Activated T-cell treated with anti-CD3 and anti-CD28 coated beads, Interleukin-2, amount 50 U/mL, for 24 hours (primary cell): ENCODE data around the gene IQCC.
"Not testable (repeated sequence)": the region's sequence is repeated elsewhere in the genome, so short reads cannot be mapped to it uniquely, and the experiment has no call there.

Experiments used
- DNase-seq: peaks from one replicate; pipeline ENCODE4 v3.0.0-alpha.2; 2020
- H3K27ac Mint-ChIP-seq: 2 replicates; pipeline ENCODE4 v1.8.0; 2020; ENCODE audit warnings: mild to moderate bottlenecking, mixed read lengths
- H3K27me3 Mint-ChIP-seq: 2 replicates; pipeline ENCODE4 v1.8.0; 2020; ENCODE audit warnings: mixed read lengths
- H3K36me3 Mint-ChIP-seq: 2 replicates; pipeline ENCODE4 v1.8.0; 2020; ENCODE audit warnings: low read depth, mixed read lengths
- H3K4me1 Mint-ChIP-seq: 2 replicates; pipeline ENCODE4 v1.8.0; 2020; ENCODE audit warnings: low read depth, mixed read lengths
- H3K4me3 Mint-ChIP-seq: 2 replicates; pipeline ENCODE4 v1.8.0; 2020; ENCODE audit warnings: mild to moderate bottlenecking, moderate library complexity, mixed read lengths
- H3K9me3 Mint-ChIP-seq: 2 replicates; pipeline ENCODE4 v1.8.0; 2020; ENCODE audit warnings: mixed read lengths

Gene IQCC

DNA sequence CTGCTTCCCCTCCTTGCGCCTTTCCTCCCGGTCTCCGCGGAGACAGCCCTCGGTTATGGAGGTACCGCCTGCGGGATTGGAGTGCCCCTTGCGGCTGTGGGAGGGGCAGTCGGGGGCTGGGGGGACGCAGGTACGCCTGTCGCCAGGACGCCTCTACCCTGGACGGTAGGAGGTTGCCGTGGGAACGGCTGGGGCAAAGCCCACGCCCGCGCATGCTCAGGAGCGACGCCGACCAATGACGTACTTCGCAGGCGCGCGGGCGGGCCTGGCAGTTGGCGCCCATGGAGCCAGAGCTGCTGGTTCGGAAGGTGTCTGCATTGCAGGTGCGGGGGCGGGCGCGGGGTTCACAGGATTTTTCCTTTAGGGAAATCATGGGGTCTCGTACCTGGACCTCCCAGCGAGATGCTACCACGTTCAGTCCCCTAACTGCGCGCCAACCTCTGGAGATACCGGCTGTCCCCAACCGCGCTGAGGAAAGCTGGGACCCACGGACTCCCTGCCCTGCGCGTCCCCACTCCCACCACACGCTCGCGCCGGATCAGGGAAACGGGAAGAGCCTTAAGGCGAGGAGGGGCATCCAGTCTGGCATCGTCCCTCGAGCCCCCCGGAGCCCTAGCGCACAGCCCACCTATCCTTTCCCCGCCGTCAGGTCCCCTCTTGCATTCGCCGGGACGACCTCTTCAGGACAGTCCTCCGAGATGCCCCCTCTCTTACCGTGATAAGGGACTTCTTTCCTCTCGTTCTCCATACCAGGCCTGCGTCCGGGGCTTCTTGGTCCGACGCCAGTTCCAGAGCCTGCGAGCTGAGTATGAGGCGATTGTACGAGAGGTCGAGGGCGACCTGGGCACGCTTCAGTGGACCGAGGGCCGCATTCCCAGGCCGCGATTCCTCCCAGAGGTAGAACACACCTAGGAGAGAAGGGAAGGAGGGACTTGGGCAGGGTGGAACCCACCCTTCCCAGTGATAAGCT lies at the start of gene IQCC:
Gene IQCC, plus strand, starts transcription at position 271 of the 970 bp plus-strand sequence. Its CDS starts 11 bp downstream, at position 282.
- Mint-ChIP-seq H3K9me3 (no peaks in the 10 kb centered on the region), H3K27ac (peak within 1 kb of the TSS; percentile 88), H3K27me3 (no peaks in the 10 kb centered on the region), H3K4me1 (peaks cover 46% of the 10 kb centered on the region), H3K4me3 (peak within 1 kb of the TSS; percentile 90), H3K36me3 (peaks cover 33% of the 10 kb centered on the region)
- DNase-seq, result peak; percentile 88

DNA sequence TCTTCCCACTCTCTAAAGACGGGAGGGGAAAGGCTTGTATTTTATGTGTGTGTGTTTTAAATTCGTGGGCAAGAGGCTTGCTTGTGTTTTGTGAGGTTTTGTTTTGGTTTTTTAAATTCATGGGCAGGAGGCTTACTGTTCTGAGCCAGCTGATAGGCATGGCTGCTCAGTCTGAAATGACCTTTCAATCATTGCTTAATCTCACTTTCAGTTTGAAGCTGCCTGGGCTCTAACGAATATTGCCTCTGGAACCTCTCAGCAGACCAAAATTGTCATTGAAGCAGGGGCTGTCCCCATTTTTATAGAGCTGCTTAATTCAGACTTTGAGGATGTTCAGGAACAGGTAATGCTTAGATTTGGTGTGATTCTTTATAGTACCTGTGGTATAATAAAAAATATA lies 46.3 kb upstream of the IQCC start:
- no peaks in the 10 kb centered on the region for H3K27me3 Mint-ChIP-seq
- H3K36me3 Mint-ChIP-seq, result peaks cover 95% of the 10 kb centered on the region
- no peak for DNase-seq
- H3K4me1 Mint-ChIP-seq, result peaks cover 11% of the 10 kb centered on the region
- H3K9me3 Mint-ChIP-seq, result no peaks in the 10 kb centered on the region
- peak overlapping the region; percentile 81 for H3K27ac Mint-ChIP-seq
- no peak overlapping the region for H3K4me3 Mint-ChIP-seq

DNA sequence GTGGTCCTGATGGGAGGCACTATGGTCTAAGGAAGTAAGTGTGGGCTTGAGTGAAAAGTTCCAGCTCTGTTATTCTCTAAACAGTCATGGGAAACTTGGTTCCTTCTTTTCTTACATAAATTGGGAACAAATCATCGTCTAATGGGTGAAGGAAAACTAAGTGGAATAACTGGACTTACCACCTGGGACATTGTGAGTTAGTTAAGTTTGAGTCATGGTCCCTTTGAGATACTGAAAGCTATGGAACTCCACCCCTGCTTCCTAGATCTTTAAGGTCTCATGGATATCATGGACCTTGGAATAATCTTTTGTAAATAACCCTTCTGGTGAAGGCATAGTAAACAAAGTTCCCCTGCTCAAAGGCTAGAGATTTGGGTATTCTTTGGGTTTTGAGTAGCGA lies 42.1 kb upstream of the IQCC start:
- Mint-ChIP-seq H3K4me3 (no peak overlapping the region), H3K36me3 (peaks cover 92% of the 10 kb centered on the region), H3K27ac (no peak overlapping the region)

DNA sequence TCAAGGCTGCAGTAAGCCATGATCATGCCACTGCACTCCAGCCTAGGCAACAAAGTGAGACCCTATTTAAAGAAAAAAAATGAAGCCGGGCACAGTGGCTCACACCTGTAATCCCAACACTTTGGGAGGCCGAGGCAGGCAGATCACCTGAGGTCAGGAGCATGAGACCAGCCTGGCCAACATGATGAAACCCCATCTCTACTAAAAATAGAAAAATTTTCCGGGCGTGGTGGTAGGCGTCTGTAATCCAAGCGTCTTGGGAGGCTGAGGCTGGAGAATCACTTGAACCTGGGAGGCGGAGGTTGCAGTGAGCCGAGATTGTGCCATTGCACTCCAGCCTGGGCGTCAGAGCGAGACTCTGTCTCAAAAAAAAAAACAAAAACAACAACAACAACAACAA lies 39.8 kb upstream of the IQCC start:
- H3K4me1 Mint-ChIP-seq, DNase-seq, H3K9me3 Mint-ChIP-seq, H3K4me3 Mint-ChIP-seq, H3K27ac Mint-ChIP-seq, H3K27me3 Mint-ChIP-seq: not testable (repeated sequence)
- peaks cover 87% of the 10 kb centered on the region for H3K36me3 Mint-ChIP-seq

More for the DNA sequence above, 42.1 kb upstream of the IQCC start:
- Mint-ChIP-seq H3K9me3 (no peaks in the 10 kb centered on the region), H3K27me3 (no peaks in the 10 kb centered on the region), H3K4me1 (peaks cover 10% of the 10 kb centered on the region)
- no peak for DNase-seq

DNA sequence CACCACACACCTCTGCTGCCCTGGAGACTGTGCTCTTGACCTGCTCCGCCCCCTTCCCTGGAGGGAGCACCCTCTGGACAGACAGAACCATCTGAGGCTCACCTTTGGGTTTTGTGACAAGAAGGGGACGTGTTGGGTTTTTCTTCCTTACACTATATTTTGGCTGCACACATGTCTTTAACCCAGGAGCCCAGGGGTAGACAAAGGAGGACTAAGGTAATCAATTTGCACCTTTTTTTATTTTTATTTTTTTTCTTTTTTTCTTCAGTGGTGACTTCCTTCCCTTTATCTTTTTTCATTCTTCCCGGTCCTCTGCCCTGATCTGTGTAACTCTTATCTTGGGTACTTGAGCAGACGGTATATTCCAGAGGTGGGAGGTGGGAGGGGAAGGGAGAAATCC lies 34.5 kb upstream of the IQCC start:
- Mint-ChIP-seq H3K36me3 (peaks cover 82% of the 10 kb centered on the region), H3K4me3 (no peak overlapping the region), H3K27ac (no peak overlapping the region), H3K27me3 (no peaks in the 10 kb centered on the region), H3K4me1 (peaks cover 13% of the 10 kb centered on the region), H3K9me3 (no peaks in the 10 kb centered on the region)
- DNase-seq, result no peak

DNA sequence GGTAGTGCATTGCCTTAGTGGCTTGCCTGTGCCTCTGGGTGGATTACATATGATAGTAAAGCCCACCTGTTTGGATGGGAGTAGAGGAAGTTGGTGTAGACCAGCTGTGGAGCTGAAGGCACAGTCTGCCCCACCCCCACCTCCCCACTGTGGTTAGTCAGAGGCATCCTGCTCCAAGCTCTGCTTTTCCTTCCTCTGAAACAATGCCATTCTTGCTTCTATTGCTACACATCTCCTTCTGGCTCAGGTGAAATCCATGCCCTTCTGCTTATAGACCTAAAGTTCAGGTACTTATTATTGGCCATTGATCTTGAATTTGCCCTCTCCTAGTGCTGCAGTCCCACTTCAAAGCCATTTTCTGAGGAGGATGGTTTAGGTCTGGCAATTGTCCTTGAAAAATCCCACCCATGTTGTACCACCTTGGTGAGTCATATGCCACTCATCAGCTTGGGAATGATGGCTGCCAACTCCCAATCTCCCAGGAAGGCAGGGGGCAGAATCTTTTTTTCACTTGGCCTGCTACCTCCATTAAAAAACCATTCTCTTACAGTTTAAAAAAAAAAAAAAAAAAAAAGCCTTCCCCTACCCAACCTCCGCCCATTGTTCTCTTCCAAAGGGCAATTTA lies 32.7 kb upstream of the IQCC start:
- H3K27me3 Mint-ChIP-seq, result no peaks in the 10 kb centered on the region
- peaks cover 13% of the 10 kb centered on the region for H3K4me1 Mint-ChIP-seq
- DNase-seq, result no peak
- H3K27ac Mint-ChIP-seq, result peak overlapping the region; percentile 65
- peaks cover 76% of the 10 kb centered on the region for H3K36me3 Mint-ChIP-seq
- H3K4me3 Mint-ChIP-seq, result no peak overlapping the region
- H3K9me3 Mint-ChIP-seq, result no peaks in the 10 kb centered on the region

DNA sequence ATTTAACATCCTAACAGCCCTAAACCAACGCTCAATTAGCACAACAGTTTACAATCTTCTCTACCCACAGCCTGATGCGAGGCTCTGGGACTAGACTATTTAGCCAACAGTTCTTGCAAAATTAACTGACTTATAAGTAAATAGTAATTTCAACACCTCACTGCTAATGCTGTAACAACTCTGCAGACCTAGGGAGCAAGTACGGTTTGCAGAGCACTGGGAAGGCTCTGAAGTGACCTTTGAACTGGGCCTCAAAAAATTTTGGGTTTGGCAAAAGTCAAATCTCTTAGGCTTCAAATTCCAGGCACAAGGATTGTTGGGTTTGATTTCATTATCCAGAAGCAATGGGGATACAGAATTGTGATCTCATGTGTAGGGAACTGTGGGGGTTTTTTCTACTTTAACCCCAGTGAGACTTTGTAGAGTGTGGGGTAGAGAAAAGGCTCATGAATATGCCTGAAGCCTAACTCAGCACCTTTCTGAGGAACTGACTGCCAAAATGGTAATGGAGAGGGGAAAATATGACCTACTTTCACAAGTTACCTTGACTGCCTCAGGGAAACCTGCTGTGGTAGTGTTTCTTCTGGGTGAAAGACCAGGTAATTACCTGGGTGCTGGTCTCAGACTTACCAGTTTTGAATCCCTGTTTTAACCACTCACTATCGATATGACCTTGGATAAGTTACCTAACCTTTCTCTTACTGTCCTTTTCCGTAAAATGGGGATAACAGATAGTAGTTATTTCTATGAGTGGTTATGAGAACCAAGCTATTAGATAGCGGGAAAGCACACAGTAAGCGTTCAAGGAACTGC lies 26.9 kb upstream of the IQCC start:
- DNase-seq, result no peak
- Mint-ChIP-seq H3K4me3 (peak overlapping the region; percentile 98), H3K27ac (peak overlapping the region; percentile 99), H3K27me3 (no peaks in the 10 kb centered on the region), H3K4me1 (peaks cover 37% of the 10 kb centered on the region), H3K36me3 (peaks cover 62% of the 10 kb centered on the region), H3K9me3 (no peaks in the 10 kb centered on the region)

DNA sequence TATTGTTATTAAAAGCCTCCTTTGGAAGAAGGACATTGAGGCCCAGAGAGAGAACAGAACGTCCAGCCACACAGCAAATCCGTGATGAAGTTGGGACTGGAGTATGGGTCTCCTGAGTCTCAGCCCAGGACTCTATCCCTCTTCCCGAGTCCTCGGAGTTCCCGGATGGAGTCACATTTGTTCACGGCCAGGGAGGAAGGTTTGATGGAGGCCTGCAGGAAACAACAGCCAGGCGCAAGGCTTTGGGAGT lies 26.4 kb upstream of the IQCC start:
- no peak for DNase-seq
- Mint-ChIP-seq H3K27me3 (no peaks in the 10 kb centered on the region), H3K9me3 (no peaks in the 10 kb centered on the region), H3K4me3 (peak overlapping the region; percentile 98), H3K27ac (peak overlapping the region; percentile 99), H3K4me1 (peaks cover 42% of the 10 kb centered on the region), H3K36me3 (peaks cover 62% of the 10 kb centered on the region)

DNA sequence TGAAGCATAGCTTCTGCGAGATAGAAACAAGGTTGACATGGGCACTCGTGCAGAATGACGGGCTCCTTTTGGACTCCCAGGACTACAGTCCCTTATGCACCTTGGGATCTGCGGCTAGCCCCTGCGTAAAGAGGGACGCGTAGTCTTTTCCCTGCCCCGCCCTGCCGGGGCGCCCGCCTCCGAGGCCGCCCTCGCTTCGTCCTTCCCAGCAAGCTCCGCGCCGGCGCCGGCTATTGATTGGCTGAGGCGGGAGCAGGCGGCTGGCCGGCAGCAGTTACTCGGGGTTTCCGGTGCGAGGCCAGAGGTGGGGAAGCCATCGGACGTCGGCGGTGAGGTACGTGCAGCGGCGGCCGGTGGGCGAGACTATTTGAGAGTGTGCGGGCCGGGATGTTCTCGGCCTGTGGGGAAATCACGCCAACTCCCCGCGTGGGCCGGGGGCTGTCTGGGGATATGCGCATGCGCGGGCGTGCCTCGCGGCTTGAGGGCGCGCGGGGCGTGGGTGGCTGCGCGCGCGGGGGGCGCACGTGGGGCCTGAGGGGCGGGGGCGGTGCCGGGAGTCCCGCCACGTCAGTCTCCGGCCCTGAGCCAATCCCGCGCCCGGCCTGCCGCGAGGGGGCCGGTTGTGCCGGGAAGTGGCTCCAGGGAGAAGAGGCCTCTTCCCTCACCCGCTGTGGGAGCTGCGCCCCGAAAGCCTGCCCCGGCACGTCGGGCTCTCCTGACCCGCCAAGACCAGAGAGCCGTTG lies 25.9 kb upstream of the IQCC start, which contains the start of gene TXLNA:
Gene TXLNA, plus strand, starts transcription at position 233 of the 743 bp plus-strand sequence. CDS start 671 bp downstream, outside the sequence.
- Mint-ChIP-seq H3K27me3 (no peaks in the 10 kb centered on the region), H3K4me3 (peak within 1 kb of the TSS; percentile 98), H3K36me3 (peaks cover 62% of the 10 kb centered on the region), H3K27ac (peak within 1 kb of the TSS; percentile 99), H3K4me1 (peaks cover 47% of the 10 kb centered on the region), H3K9me3 (no peaks in the 10 kb centered on the region)
- DNase-seq, result peak; percentile 94

DNA sequence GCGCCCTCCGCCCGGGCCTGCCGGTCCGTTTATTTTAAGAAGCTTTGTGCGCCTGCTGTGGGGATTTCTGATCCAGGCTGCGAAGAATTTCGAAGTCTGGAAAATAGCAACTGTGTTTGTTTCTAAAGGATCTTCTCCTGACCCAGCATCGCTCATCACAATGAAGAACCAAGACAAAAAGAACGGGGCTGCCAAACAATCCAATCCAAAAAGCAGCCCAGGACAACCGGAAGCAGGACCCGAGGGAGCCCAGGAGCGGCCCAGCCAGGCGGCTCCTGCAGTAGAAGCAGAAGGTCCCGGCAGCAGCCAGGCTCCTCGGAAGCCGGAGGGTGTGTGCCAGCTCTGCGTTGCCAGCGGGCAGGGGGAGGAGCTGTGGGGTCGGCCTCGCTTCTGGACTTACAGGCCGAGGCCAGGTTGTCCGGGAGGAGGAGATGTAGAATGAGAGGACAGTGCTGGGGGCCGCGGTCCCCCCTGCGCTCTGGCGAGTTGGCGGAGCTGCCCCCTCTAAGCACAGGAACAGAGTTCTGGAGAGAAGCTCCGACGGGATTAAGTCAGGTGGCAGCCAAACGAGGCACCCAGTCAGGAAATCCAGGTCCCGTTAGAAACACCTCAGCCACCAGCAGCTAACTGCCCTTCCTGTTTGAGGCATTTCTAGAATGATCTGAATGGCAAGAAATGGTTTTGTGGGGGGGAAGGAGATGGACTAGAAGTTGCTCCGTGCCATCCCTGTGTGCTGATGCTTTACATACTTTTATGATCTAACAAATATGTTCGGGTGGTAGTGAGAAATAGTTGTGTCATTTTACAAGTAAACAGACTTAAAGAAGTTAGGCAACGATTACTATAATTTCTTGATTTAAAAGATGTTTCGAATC lies 25.0 kb upstream of the IQCC start:
- H3K4me1 Mint-ChIP-seq, result peaks cover 52% of the 10 kb centered on the region
- H3K36me3 Mint-ChIP-seq, result peaks cover 62% of the 10 kb centered on the region
- peak overlapping the region; percentile 99 for H3K27ac Mint-ChIP-seq
- peak; percentile 60 for DNase-seq
- H3K27me3 Mint-ChIP-seq, result no peaks in the 10 kb centered on the region
- H3K9me3 Mint-ChIP-seq, result no peaks in the 10 kb centered on the region
- peak overlapping the region; percentile 98 for H3K4me3 Mint-ChIP-seq

DNA sequence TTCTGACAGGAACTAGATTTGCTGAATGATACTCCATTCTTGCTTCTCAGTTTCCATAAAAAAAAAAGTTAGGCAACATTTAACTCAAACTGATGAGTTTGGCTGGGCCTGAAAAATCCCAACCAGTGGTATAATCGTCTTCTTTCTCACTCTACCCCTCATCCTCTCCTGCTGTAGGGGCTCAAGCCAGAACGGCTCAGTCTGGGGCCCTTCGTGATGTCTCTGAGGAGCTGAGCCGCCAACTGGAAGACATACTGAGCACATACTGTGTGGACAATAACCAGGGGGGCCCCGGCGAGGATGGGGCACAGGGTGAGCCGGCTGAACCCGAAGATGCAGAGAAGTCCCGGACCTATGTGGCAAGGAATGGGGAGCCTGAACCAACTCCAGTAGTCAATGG lies 24.4 kb upstream of the IQCC start:
- H3K4me1 Mint-ChIP-seq, result peaks cover 54% of the 10 kb centered on the region
- H3K4me3 Mint-ChIP-seq, result peak overlapping the region; percentile 98
- H3K27ac Mint-ChIP-seq, result peak overlapping the region; percentile 99
- peaks cover 68% of the 10 kb centered on the region for H3K36me3 Mint-ChIP-seq
- no peaks in the 10 kb centered on the region for H3K27me3 Mint-ChIP-seq
- DNase-seq, result no peak
- H3K9me3 Mint-ChIP-seq, result no peaks in the 10 kb centered on the region

DNA sequence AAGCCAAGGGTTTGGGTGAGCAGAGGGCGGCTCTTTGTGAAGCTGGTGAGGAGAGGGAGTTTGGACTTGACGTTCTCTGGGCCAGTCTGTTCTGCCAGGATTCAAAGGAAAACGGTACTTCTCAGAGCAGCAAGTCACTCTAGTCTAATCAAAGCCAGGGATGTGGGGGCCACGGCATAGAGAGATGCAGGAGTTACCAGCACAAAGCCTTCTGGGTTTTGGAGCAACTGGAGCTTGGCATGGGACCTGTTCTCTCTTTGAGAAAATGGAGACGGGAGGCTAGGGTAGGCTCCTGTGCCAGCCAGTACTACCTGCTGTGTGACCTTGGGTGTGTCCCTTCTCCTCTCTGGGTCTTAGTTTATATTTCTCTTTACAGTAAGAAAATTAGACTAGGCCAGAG lies 23.9 kb upstream of the IQCC start:
- H3K27me3 Mint-ChIP-seq, result no peaks in the 10 kb centered on the region
- no peak for DNase-seq
- no peaks in the 10 kb centered on the region for H3K9me3 Mint-ChIP-seq
- peaks cover 59% of the 10 kb centered on the region for H3K4me1 Mint-ChIP-seq
- peak overlapping the region; percentile 98 for H3K4me3 Mint-ChIP-seq
- peak overlapping the region; percentile 99 for H3K27ac Mint-ChIP-seq
- peaks cover 70% of the 10 kb centered on the region for H3K36me3 Mint-ChIP-seq

DNA sequence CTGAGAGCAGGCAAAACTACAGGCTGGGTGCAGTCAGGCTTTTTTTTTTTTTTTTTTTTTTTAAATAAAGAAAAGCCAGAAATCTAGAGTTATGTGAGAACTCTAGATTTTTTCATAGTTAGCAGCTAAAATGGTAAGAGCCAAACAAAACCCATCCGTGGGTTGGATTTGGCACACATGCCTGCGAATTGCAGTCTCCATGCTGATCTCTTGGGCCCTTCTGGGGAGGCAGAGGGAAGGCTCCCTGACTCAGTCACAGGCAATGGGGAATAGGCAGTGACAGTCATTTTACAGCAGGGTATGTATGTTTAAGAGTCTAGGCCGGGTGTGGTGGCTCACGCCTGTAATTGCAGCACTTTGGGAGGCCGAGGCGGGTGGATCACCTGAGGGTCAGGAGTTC lies 23.4 kb upstream of the IQCC start:
- no peak for DNase-seq
- H3K9me3 Mint-ChIP-seq, result no peaks in the 10 kb centered on the region
- peak overlapping the region; percentile 98 for H3K4me3 Mint-ChIP-seq
- H3K27ac Mint-ChIP-seq, result peak overlapping the region; percentile 99
- H3K36me3 Mint-ChIP-seq, result peaks cover 72% of the 10 kb centered on the region
- peaks cover 61% of the 10 kb centered on the region for H3K4me1 Mint-ChIP-seq
- H3K27me3 Mint-ChIP-seq, result no peaks in the 10 kb centered on the region
